Measurements from ENCODE around the gene NCF2.

The NCF2 gene

GRCh38 chr1:183508694-183509093 is 81.6 kb downstream of the NCF2 start:
- H4K20me1 ChIP-seq: peaks cover 28 to 99% (median 84%) of the 10 kb centered on the region in 11 experiments; a peak in 21 of 22 replicates
- TF ChIP-seq Cebpa-rat (IDR thresholded peaks at IDR 0.05): no peak

DNA sequence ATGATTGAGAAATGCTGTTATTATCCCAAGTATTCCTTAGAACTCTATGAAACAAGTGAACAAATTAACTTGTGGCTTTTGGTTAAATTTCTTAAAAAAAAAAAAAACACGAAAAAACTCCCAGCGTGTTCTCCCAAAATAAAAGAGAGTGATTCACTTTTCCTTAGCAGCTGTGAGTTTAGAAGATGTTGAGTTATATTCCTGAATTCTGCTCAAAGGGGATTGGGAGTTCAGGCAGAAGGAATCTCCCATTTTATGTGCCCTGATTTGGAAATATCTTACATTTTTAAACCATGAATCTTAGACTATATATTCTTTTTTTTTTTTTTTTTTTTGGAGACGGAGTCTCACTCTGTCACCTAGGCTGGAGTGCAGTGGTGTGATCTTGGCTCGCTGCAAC is 83.7 kb downstream of the NCF2 start:
- Histone ChIP-seq H3K27ac (no peak overlapping the region), H3K9ac (no peak overlapping the region), H3K4me3 (no peak overlapping the region), H3K4me2 (no peak overlapping the region), H3K4me1 (peaks cover 0 to 17% (median 5%) of the 10 kb centered on the region in 10 experiments; a peak in 7 of 20 replicates), H3K27me3 (no peaks in the 10 kb centered on the region), H3K9me3 (replicated peaks in 1 of 11) (no peaks in the 10 kb centered on the region), H3K36me3 (peaks cover 4 to 40% (median 16%) of the 10 kb centered on the region in 11 experiments; a peak in 16 of 22 replicates), H4K20me1 (peaks cover 31 to 99% (median 87%) of the 10 kb centered on the region in 11 experiments; a peak in 21 of 22 replicates)
- TF ChIP-seq Cebpa-rat (IDR thresholded peaks at IDR 0.05): no peak

More at GRCh38 chr1:183508694-183509093, 81.6 kb downstream of the NCF2 start:
- no peak overlapping the region for H3K4me2 ChIP-seq
- H3K27me3 ChIP-seq: no peaks in the 10 kb centered on the region
- no peak overlapping the region for H3K4me3 ChIP-seq
- H3K4me1 ChIP-seq: peaks cover 0 to 17% (median 5%) of the 10 kb centered on the region in 10 experiments; a peak in 7 of 20 replicates
- H3K36me3 ChIP-seq: peaks cover 9 to 41% (median 21%) of the 10 kb centered on the region in 11 experiments; a peak in 18 of 22 replicates
- H3K9ac ChIP-seq: no peak overlapping the region
- no peaks in the 10 kb centered on the region for H3K9me3 ChIP-seq (replicated peaks in 1 of 11)
- no peak overlapping the region for H3K27ac ChIP-seq
